GM23338 (cell line): Measurements from ENCODE around the gene PFKFB3. TPM values are rescaled to one million over a fixed set of nuclear protein-coding genes. Genes with fewer than 3 reads are reported as not detected.
"Not testable (repeated sequence)": the region's sequence is repeated elsewhere in the genome, so short reads cannot be mapped to it uniquely, and the experiment has no call there.

Source experiments
- ATAC-seq: fragments of 200-7000 bp; cut with Tn5 transposase; 3 replicates; pipeline ENCODE4 v1.9.1; 2020
- DNase-seq: peaks from one replicate; pipeline ENCODE4 v3.0.0-alpha.2; 2015; ENCODE audit warnings: low spot score
- H2AFZ ChIP-seq: fragments of 200-600 bp; sonication (generic); 2 replicates; pipeline ENCODE4 v1.8.0; 2016; ENCODE audit warnings: antibody characterized with exemption, mild to moderate bottlenecking, moderate library complexity
- H3F3A ChIP-seq: fragments of 200-600 bp; sonication (generic); replicated peaks from 2 replicates; pipeline ENCODE4 v1.8.0; 2017; ENCODE audit warnings: antibody characterized with exemption, mixed run types, low read depth
- H3K27ac ChIP-seq: fragments of 200-600 bp; sonication (generic); 2 replicates; pipeline ENCODE4 v1.6.1; 2016; ENCODE audit warnings: low read depth
- H3K27me3 ChIP-seq: fragments of 200-600 bp; sonication (generic); 2 replicates; pipeline ENCODE4 v1.8.0; 2016; ENCODE audit warnings: mild to moderate bottlenecking, mixed run types, moderate library complexity; ENCODE audit not compliant: insufficient read depth
- H3K36me3 ChIP-seq: fragments of 200-600 bp; sonication (generic); 2 replicates; pipeline ENCODE4 v1.8.0; 2016; ENCODE audit warnings: mild to moderate bottlenecking; ENCODE audit not compliant: insufficient read depth
- H3K4me1 ChIP-seq: fragments of 200-600 bp; sonication (generic); 2 replicates; pipeline ENCODE4 v1.8.0; 2016; ENCODE audit warnings: mild to moderate bottlenecking, moderate library complexity; ENCODE audit not compliant: insufficient read depth
- H3K4me2 ChIP-seq: fragments of 200-600 bp; sonication (generic); 2 replicates; pipeline ENCODE4 v1.7.1; 2017; ENCODE audit warnings: mixed run types
- H3K4me3 ChIP-seq: fragments of 200-600 bp; sonication (generic); 2 replicates; pipeline ENCODE4 v1.6.1; 2016; ENCODE audit warnings: mixed run types
- H3K79me2 ChIP-seq: fragments of 200-600 bp; sonication (generic); replicated peaks from 2 replicates; pipeline ENCODE4 v1.8.0; 2017; ENCODE audit warnings: mild to moderate bottlenecking; ENCODE audit not compliant: insufficient read depth
- H3K9me2 ChIP-seq: fragments of 200-600 bp; sonication (generic); 2 replicates; pipeline ENCODE4 v1.8.0; 2017; ENCODE audit not compliant: insufficient read depth
- H4K20me1 ChIP-seq: fragments of 200-600 bp; sonication (generic); replicated peaks from 2 replicates; pipeline ENCODE4 v1.8.0; 2017; ENCODE audit warnings: mild to moderate bottlenecking; ENCODE audit not compliant: insufficient read depth
- H3K27ac Mint-ChIP-seq: 2 replicates; pipeline ENCODE4 v1.8.0; 2020; ENCODE audit warnings: inconsistent platforms, mild to moderate bottlenecking, moderate library complexity, mixed read lengths
- H3K27me3 Mint-ChIP-seq: 3 replicates; pipeline ENCODE4 v1.8.0; 2022; ENCODE audit warnings: low read depth, mild to moderate bottlenecking, moderate library complexity, mixed read lengths, inconsistent platforms; ENCODE audit not compliant: insufficient read depth, poor library complexity
- H3K36me3 Mint-ChIP-seq: 3 replicates; pipeline ENCODE4 v1.8.0; 2021; ENCODE audit warnings: low read depth, mild to moderate bottlenecking, inconsistent platforms, moderate library complexity, mixed read lengths
- H3K4me1 Mint-ChIP-seq: 3 replicates; pipeline ENCODE4 v1.8.0; 2020; ENCODE audit warnings: mild to moderate bottlenecking, inconsistent platforms, mixed read lengths
- H3K4me3 Mint-ChIP-seq: 3 replicates; pipeline ENCODE4 v1.8.0; 2021; ENCODE audit warnings: moderate library complexity, mild to moderate bottlenecking, inconsistent platforms, mixed read lengths
- H3K9me3 Mint-ChIP-seq: 3 replicates; pipeline ENCODE4 v1.8.0; 2020; ENCODE audit warnings: moderate library complexity, mild to moderate bottlenecking, inconsistent platforms, mixed read lengths
- EZH2 ChIP-seq: fragments of 200-600 bp; sonication (generic); IDR thresholded peaks from one replicate; pipeline ENCODE4 v1.8.0; 2017; ENCODE audit warnings: antibody characterized with exemption, mild to moderate bottlenecking, low read depth; ENCODE audit not compliant: unreplicated experiment
- POLR2AphosphoS5 ChIP-seq: IDR thresholded peaks from 2 replicates; pipeline ENCODE4 v1.6.1; 2016; ENCODE audit warnings: antibody characterized with exemption, low read depth
- ZNF114 ChIP-seq: fragments of 250-450 bp; sonication (Bioruptor Pico); IDR thresholded peaks from 2 replicates; pipeline ENCODE4 v1.5.0; 2020; ENCODE audit warnings: mild to moderate bottlenecking, moderate library complexity
- ZNF331 ChIP-seq: fragments of 250-450 bp; sonication (Bioruptor Pico); IDR thresholded peaks from 2 replicates; pipeline ENCODE4 v1.5.0; 2020; ENCODE audit warnings: low read depth, mild to moderate bottlenecking, moderate library complexity
- polyA plus RNA-seq: library from polyadenylated mRNA; unstranded; fragments of >200 nt; fragmentation: Nextera tagmentation; extraction: Ambion mirVana; gene quantifications from 2 replicates; pipeline ENCODE4 v1.2.1, GENCODE V29; 2016
- total RNA-seq: library from RNA; depleted of rRNA; stranded (reverse); fragments of >200 nt; shearing (Covaris generic); gene quantifications from 2 replicates; pipeline ENCODE4 v1.2.3, GENCODE V29; 2014
- TF ChIP-seq, protein P1 (sequence below), 2 experiments: fragments of 200-600 bp in 1 of 2; sonication (generic) in 1 of 2; conservative IDR thresholded peaks; 2 replicates each; pipeline versions ENCODE4 v1.5.1 to v1.6.1; 2016 to 2017; ENCODE audit warnings: antibody characterized with exemption in 2 of 2, low read depth in 2 of 2, mild to moderate bottlenecking in 2 of 2, moderate library complexity in 1 of 2
- TF ChIP-seq, protein P2 (sequence below): IDR thresholded peaks from 2 replicates; pipeline ENCODE4 v1.6.1; 2016; ENCODE audit warnings: antibody characterized with exemption

PFKFB3 gene
- total and polyA plus RNA-seq, 2 experiments from 2014 or later = 9.5 to 26.8 TPM

DNA sequence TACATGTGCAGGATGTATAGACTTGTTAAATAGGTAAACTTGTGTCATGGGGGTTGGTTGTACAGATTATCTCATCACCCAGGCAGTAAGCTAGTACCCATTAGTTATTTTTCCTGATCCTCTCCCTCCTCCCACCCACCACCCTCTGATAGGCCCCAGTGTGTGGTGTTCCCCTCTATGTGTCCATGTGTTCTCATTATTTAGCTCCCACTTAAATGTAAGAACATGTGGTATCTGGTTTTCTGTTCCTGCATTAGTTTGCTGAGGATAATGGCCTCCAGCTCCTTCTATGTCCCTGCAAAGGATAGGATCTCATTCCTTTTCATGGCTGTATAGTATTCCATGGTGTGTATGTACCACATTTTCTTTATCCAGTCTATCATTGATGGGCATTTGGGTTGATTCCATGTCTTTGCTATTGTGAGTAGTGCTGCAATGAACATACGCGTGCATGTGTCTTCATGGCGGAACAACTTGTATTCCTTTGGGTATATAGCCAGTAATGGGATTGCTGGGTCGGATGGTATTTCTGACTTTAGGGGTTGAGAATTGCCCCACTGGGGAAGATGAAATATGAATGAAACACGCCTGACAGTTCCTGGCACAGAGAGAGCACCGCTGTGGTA is 36.0 kb downstream of the PFKFB3 start:
- not testable (repeated sequence) for H4K20me1 ChIP-seq, H3K9me3 Mint-ChIP-seq, H3K27me3 ChIP-seq, H3K36me3 ChIP-seq, H2AFZ ChIP-seq, H3K9me2 ChIP-seq, H3K27ac Mint-ChIP-seq, H3K4me1 ChIP-seq, H3K27ac ChIP-seq, ATAC-seq, H3K4me3 Mint-ChIP-seq, H3F3A ChIP-seq, DNase-seq, H3K4me3 ChIP-seq, H3K4me2 ChIP-seq, H3K79me2 ChIP-seq, H3K4me1 Mint-ChIP-seq
- H3K36me3 Mint-ChIP-seq = peaks cover 19% of the 10 kb centered on the region
- H3K27me3 Mint-ChIP-seq = peaks cover 16% of the 10 kb centered on the region

DNA sequence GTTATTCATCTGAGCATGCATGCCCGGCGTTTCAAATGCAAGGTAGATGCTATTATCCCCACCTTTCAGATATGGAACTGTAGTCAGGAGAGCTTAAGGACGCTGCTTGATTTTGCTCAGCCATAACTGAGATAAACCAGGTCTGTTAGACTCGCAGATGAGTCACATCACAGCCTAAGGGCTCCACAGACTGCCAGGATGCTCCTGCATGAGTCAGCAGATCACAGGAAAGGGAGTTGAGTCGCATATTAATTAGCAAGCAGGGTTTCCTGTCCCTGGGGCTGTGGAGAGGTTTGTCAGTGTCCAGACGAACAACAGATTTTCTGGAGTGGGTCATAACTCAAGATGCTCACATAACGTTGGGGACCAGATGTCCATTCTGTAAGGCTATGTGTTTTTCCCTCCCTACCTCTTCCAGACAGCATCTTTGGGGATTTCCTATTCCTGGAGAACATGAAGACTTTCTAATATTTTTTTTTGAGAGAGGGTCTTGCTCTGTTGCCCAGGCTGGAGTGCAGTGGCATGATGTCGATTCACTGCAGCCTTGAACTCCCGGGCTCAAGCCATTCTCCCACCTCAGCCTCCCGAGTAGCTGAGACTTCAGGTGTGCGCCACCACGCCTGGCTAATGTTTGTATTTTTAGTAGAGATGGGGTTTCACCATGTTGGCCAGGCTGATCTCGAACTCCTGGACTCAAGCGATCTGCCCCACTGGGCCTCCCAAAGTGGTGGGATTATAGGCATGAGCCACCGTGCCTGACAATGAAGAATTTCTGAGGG is 36.7 kb downstream of the PFKFB3 start:
- H3K4me1 ChIP-seq = no peaks in the 10 kb centered on the region
- no peak overlapping the region for H3K4me2 ChIP-seq
- no peaks in the 10 kb centered on the region; the same call in 1 of the 2 replicates for H4K20me1 ChIP-seq
- no peaks in the 10 kb centered on the region for H3K9me2 ChIP-seq
- DNase-seq (no peak), ATAC-seq (no peak)
- no peaks in the 10 kb centered on the region for H3K4me1 Mint-ChIP-seq
- H3K79me2 ChIP-seq = no peaks in the 10 kb centered on the region
- no peak overlapping the region for H3K27ac Mint-ChIP-seq
- peaks cover 12% of the 10 kb centered on the region for H3K27me3 Mint-ChIP-seq
- H3K36me3 Mint-ChIP-seq = peaks cover 12% of the 10 kb centered on the region
- no peak overlapping the region for H2AFZ ChIP-seq
- no peaks in the 10 kb centered on the region for H3F3A ChIP-seq
- no peaks in the 10 kb centered on the region for H3K27me3 ChIP-seq
- no peak overlapping the region for H3K4me3 ChIP-seq
- H3K4me3 Mint-ChIP-seq = no peak overlapping the region
- no peak overlapping the region for H3K27ac ChIP-seq
- TF ChIP-seq, protein P1, sequence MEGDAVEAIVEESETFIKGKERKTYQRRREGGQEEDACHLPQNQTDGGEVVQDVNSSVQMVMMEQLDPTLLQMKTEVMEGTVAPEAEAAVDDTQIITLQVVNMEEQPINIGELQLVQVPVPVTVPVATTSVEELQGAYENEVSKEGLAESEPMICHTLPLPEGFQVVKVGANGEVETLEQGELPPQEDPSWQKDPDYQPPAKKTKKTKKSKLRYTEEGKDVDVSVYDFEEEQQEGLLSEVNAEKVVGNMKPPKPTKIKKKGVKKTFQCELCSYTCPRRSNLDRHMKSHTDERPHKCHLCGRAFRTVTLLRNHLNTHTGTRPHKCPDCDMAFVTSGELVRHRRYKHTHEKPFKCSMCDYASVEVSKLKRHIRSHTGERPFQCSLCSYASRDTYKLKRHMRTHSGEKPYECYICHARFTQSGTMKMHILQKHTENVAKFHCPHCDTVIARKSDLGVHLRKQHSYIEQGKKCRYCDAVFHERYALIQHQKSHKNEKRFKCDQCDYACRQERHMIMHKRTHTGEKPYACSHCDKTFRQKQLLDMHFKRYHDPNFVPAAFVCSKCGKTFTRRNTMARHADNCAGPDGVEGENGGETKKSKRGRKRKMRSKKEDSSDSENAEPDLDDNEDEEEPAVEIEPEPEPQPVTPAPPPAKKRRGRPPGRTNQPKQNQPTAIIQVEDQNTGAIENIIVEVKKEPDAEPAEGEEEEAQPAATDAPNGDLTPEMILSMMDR (conservative IDR thresholded peaks at IDR 0.05; ENCODE audit: low read depth in 2 of 2) = no peak
- TF ChIP-seq ZNF114 (CRISPR knock-in tag) (no peak), ZNF331 (no peak), EZH2 (no peak), POLR2AphosphoS5 (no peak)
- TF ChIP-seq, protein P2, sequence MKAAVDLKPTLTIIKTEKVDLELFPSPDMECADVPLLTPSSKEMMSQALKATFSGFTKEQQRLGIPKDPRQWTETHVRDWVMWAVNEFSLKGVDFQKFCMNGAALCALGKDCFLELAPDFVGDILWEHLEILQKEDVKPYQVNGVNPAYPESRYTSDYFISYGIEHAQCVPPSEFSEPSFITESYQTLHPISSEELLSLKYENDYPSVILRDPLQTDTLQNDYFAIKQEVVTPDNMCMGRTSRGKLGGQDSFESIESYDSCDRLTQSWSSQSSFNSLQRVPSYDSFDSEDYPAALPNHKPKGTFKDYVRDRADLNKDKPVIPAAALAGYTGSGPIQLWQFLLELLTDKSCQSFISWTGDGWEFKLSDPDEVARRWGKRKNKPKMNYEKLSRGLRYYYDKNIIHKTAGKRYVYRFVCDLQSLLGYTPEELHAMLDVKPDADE = no peak
- H3K9me3 Mint-ChIP-seq = peaks cover 5% of the 10 kb centered on the region; the same call in 1 of the 3 replicates
- H3K36me3 ChIP-seq = no peaks in the 10 kb centered on the region
